SW480 (cell line): ENCODE data around the gene ZNF280C.

Experiments
- DNase-seq: peaks from one replicate; pipeline ENCODE4 v3.0.0-alpha.2; 2016; ENCODE audit warnings: low spot score

The ZNF280C gene

DNA sequence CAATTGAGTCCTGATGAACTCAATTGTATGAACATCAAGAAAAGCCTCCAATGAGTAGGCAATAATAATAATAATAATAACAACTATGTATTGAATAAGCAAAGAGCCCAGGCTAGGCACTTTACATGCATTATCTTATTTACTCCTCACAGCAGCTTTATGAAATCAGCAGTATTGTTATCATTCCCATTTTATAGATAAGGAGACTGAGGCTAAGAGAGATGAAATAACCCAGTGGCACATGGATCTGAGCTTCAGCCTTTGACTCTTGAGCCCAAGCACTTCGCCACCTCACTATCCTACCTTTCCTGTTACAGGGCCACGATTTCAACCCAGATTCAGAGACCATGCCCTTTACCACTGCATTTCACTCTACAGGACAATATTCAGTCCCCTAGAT is 93.8 kb downstream of the ZNF280C start:
- no peak for DNase-seq

DNA sequence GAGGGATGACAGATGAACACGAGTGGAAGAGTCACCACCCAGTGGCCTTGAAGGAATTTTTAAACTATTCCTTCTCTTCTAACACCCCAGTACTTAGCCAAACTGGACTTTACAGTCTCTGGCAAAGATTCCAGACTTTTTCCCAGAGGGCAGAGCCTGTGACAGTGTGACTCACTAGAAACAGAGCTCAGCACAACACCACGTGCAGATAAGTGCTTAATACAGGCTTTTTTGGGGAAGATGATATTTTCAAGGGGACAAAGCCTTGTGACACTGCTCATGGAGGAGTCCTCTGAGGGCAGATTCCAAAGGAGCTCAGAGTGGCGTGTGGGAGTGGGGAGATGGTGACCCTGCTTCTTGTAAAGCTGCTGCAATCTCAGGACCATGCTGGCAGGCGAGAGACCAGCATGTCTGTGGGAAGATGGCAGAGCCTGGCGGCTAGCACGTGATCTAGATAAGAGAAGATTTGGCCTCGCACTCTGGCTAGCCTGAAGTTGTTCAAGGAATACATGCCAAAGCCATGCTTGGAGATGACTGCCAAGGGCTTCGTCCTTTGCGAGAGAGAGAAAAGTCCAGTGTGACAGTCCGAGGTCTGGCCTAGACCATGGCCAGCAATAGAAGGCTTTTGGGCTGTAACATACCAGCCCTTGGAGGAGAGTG is 94.5 kb downstream of the ZNF280C start:
- DNase-seq, result no peak

GRCh38 chrX:130173190-130173895 is 95.4 kb downstream of the ZNF280C start:
- DNase-seq, result peak; percentile 16

- DNase-seq, result no peak
Observed at GRCh38 chrX:130172127-130172845, 96.4 kb downstream of the ZNF280C start.

DNA sequence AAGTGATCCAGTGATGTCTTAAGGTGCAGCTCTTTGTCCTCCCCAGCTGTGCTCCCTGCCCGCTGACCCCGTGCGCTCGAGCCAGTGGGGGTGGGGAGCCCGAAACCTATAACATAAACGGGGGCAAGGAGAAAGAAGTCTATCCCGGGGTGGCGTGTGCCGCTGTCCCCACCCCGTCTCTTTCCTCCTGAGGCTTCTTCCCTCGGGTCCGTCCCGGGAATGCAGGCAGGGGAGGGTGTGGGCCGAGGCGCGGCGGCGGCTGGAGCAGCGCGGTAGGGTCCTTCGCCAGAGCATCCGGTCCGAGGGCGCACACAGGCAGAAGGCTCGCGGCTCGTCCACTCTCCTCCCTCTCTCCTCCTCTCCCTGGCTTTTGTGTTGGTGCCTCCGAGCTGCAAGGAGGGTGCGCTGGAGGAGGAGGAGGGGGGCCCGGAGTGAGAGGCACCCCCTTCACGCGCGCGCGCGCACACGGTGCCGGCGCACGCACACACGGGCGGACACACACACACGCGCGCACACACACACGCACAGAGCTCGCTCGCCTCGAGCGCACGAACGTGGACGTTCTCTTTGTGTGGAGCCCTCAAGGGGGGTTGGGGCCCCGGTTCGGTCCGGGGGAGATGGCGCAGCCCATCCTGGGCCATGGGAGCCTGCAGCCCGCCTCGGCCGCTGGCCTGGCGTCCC is 97.1 kb downstream of the ZNF280C start, which contains the start of gene RAB33A:
Gene RAB33A (plus strand): TSS at position 517 of the 681 bp plus-strand sequence. CDS start 101 bp downstream, at position 618.
- no peak for DNase-seq

DNA sequence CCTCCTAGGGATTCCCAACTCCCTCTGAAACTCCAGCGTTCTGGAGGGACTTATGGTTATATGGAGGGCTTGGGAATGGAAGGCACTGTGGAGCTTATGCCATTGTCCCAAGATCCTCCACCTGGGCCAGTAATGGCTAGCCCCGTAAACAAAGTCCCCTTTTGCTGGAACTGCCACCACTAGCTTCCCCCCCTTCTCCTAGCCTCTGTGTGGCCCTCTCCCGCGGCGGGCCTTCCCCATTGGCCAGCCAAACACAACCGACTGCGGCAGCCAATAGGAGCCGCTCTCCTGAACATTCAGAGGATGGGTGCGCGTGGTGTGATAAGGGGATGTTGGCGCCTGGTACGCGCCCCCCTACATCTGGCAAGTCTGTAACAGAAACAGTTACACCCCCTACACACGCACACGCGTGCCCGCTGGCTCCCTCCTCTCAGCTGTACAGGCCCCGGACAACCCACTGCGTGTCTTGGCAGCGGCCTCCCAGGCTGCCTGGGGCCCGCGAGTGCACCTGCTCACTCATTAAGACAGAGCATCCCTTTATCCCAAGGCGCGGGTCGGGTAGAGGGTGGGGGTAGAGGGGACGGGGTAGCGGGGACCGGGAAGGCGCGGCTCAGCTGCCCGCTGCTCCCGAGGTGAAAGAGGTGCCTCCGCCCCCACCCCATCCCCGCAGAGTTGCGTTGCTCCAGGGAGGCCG is 97.8 kb downstream of the ZNF280C start:
- DNase-seq, result peak; percentile 58

- DNase-seq, result no peak
Observed at GRCh38 chrX:130167040-130167439, 101.7 kb downstream of the ZNF280C start.

DNA sequence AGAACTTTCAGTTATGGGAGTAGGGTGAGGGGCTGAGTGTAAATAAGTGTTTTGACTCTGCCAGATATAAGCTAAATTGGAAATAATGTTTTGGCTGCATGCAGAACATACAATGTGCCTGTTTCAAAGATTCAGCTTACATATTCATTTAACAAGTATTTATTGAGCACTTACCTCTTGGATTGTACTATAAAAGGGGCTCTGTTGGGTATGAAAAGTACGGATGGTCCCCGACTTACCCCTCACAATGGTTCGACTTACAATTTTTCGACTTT is 102.3 kb downstream of the ZNF280C start:
- no peak for DNase-seq

DNA sequence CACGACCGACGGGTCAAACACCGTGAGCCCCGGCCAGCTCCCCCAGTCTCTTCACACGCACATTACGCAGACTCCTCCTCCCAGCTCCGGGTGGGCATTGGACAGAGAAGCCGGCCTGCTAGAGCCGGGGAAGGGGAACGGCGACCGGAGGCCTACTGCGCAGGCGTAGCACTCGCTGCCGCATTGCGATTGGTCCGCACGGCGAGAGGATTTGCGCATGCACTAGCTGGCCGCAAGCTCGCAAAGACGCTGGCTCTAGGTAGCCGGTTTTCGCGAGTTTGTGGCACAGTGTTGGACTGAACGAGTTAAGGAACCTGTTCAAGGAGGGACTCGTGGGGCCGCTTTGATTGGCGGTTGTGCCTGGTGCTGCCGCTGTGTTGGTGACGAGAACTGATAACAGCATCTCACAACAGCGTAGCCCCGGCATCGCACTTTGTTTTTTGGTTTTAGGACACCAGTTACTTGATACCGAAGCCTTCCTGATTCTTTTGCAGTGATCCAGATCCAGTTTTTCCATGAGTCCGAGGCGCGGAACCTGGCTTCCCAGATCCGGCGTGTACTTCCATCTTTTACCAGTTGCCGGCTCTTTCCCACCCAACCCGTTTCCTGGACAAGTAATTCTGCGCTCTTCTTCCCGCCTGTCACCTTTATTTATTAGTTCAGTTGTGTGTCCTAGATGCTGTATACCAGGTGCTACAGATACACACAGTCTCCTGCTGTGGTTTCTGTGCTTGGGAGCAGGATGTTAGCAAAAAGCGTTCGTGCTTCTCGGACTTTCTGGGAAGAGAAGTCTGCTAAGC is 102.8 kb downstream of the ZNF280C start, which contains the start of gene AIFM1:
Gene AIFM1 (minus strand): TSS at position 139 of the 800 bp plus-strand sequence. CDS start 185 bp downstream, outside the sequence.
- DNase-seq, result peak; percentile 92

GRCh38 chrX:130165181-130165702 is 103.5 kb downstream of the ZNF280C start:
- DNase-seq, result no peak

- DNase-seq, result no peak
Observed at GRCh38 chrX:130163398-130163797, 105.3 kb downstream of the ZNF280C start.

- no peak for DNase-seq
Observed at GRCh38 chrX:130162094-130162735, 106.5 kb downstream of the ZNF280C start.

GRCh38 chrX:130159776-130160175 is 108.9 kb downstream of the ZNF280C start:
- no peak for DNase-seq

- DNase-seq, result no peak
Observed at GRCh38 chrX:130158311-130158710, 110.4 kb downstream of the ZNF280C start.

- DNase-seq, result no peak
Observed at GRCh38 chrX:130155564-130155963, 113.1 kb downstream of the ZNF280C start.
